Prostate gland (tissue), 2 donors: ENCODE measurements around the gene POU2F1. TPM values are rescaled to one million over a fixed set of nuclear protein-coding genes. Genes with fewer than 3 reads are reported as not detected.

Experiments used
- DNase-seq: peaks from one replicate; pipeline ENCODE4 v3.0.0-alpha.2; 2019; ENCODE audit warnings: low spot score
- H3K27ac ChIP-seq, 2 donors: fragments of 200-600 bp; sonication (generic); 2 replicates each; pipeline ENCODE4 v1.5.1; 2017 to 2019
- H3K27me3 ChIP-seq: fragments of 200-600 bp; sonication (generic); replicated peaks from 2 replicates; pipeline ENCODE4 v1.5.1; 2019; ENCODE audit not compliant: insufficient read depth
- H3K36me3 ChIP-seq, 2 donors: fragments of 200-600 bp; sonication (generic); 1 replicate in 1 of 2; 2 replicates in 1 of 2; pipeline versions ENCODE4 v1.5.1 to v1.8.1; 2017 to 2019
- H3K4me1 ChIP-seq: fragments of 200-600 bp; sonication (generic); replicated peaks from 2 replicates; pipeline ENCODE4 v1.5.1; 2019
- H3K4me3 ChIP-seq, 2 donors: fragments of 200-600 bp; sonication (generic); 2 replicates each; pipeline ENCODE4 v1.5.1; 2017 to 2019
- H3K9me3 ChIP-seq: fragments of 200-600 bp; sonication (generic); 2 replicates; pipeline ENCODE4 v1.5.1; 2017
- CTCF ChIP-seq, 4 experiments: fragments of 200-600 bp in 2 of 4; fragments of 450-650 bp in 2 of 4; sonication (generic) in 2 of 4; IDR thresholded peaks; 1 replicate in 3 of 4; 2 replicates in 1 of 4; pipeline ENCODE4 v1.5.1; 2016 to 2019; ENCODE audit warnings: antibody characterized with exemption in 4 of 4, mild to moderate bottlenecking in 2 of 4, moderate library complexity in 2 of 4
- POLR2A ChIP-seq: fragments of 450-650 bp; IDR thresholded peaks from one replicate; pipeline ENCODE4 v1.6.1; 2016; ENCODE audit warnings: antibody characterized with exemption, mild to moderate bottlenecking
- POLR2AphosphoS5 ChIP-seq: sonication (generic); formaldehyde crosslinking; IDR thresholded peaks from one replicate; pipeline ENCODE4 v1.6.1; 2017; ENCODE audit warnings: antibody characterized with exemption
- WGBS: methylation state at CpG from one replicate; pipeline ENCODE4 v1.1.5; 2018; 5-methylcytosine and 5-hydroxymethylcytosine counted together
- intact Hi-C: fragments of 100-400 bp; cut with DNase I; formaldehyde crosslinking; loops from one replicate; pipeline ENCODE4 v1.14.2; 2022
- total RNA-seq, 2 donors: library from RNA; depleted of rRNA; stranded (reverse); fragments of >200 nt; gene quantifications; one replicate each; pipeline ENCODE4 v1.1.0, GENCODE V29; 2016

Gene POU2F1
- total RNA-seq, 2 donors from 2014 or later: 10.9 to 26.6 TPM

- Histone ChIP-seq H3K9me3 (no peaks in the 10 kb centered on the region), H3K36me3 (no peaks in the 10 kb centered on the region), H3K4me1 (no peaks in the 10 kb centered on the region), H3K4me3 (peak overlapping the region; percentile 73 to 84), H3K27ac (peak overlapping the region; percentile 83 to 85), H3K27me3 (no peaks in the 10 kb centered on the region)
- WGBS: 28% methylated on average over 17 of the region's 19 CpGs
- no peak for TF ChIP-seq POLR2A
- intact Hi-C loops: no loop called here
- DNase-seq: no peak
Observed at GRCh38 chr1:167454304-167454893, 233.7 kb downstream of the POU2F1 start.

- WGBS: under 1% methylated on average over 69 of the region's 85 CpGs
- intact Hi-C loops: no loop called here
- Histone ChIP-seq H3K4me3 (peak overlapping the region; percentile 73 to 84), H3K4me1 (no peaks in the 10 kb centered on the region), H3K27ac (peak overlapping the region; percentile 83 to 85), H3K27me3 (no peaks in the 10 kb centered on the region), H3K9me3 (no peaks in the 10 kb centered on the region), H3K36me3 (no peaks in the 10 kb centered on the region)
- TF ChIP-seq POLR2A (no peak), CTCF (IDR thresholded peaks at IDR 0.05) (no peak), POLR2AphosphoS5 (no peak)
- peak; percentile 47 for DNase-seq
Observed at GRCh38 chr1:167454894-167455785, 234.5 kb downstream of the POU2F1 start.

GRCh38 chr1:167455786-167456446, 235.2 kb downstream of the POU2F1 start:
- intact Hi-C loops: no loop called here
- H3K9me3 ChIP-seq: no peaks in the 10 kb centered on the region
- WGBS: under 1% methylated on average over 18 of the region's 23 CpGs
- TF ChIP-seq CTCF (IDR thresholded peaks at IDR 0.05) (no peak), POLR2AphosphoS5 (no peak), POLR2A (no peak)
- no peaks in the 10 kb centered on the region for H3K27me3 ChIP-seq
- peak overlapping the region; percentile 83 to 85 for H3K27ac ChIP-seq
- H3K36me3 ChIP-seq: no peaks in the 10 kb centered on the region
- H3K4me3 ChIP-seq: peak overlapping the region; percentile 73 to 84
- DNase-seq: peak; percentile 17
- no peaks in the 10 kb centered on the region for H3K4me1 ChIP-seq

GRCh38 chr1:167456524-167456923, 235.8 kb downstream of the POU2F1 start:
- intact Hi-C loops: no loop called here
- 94% methylated on average over 5 of the region's 5 CpGs for WGBS

More at GRCh38 chr1:167456524-167456923, 235.8 kb downstream of the POU2F1 start:
- no peaks in the 10 kb centered on the region for H3K27me3 ChIP-seq
- no peak overlapping the region for H3K4me3 ChIP-seq
- H3K4me1 ChIP-seq: no peaks in the 10 kb centered on the region
- TF ChIP-seq POLR2A (no peak), POLR2AphosphoS5 (no peak), CTCF (IDR thresholded peaks at IDR 0.05) (no peak)
- no peaks in the 10 kb centered on the region for H3K36me3 ChIP-seq
- H3K9me3 ChIP-seq: no peaks in the 10 kb centered on the region
- no peak for DNase-seq
- H3K27ac ChIP-seq: no peak overlapping the region
